Thyroid gland (tissue), 4 donors: ENCODE measurements around the gene RABL3. TPM values are rescaled to one million over a fixed set of nuclear protein-coding genes. Genes with fewer than 3 reads are reported as not detected.

Experiments used
- DNase-seq, 2 donors: peaks; one replicate each; pipeline ENCODE4 v3.0.0-alpha.2; 2019
- H3K27ac ChIP-seq, 3 donors: fragments of 200-600 bp; sonication (generic); 1 replicate in 2 of 3; 2 replicates in 1 of 3; pipeline ENCODE4 v1.5.1; 2016 to 2019; ENCODE audit warnings: mild to moderate bottlenecking in 1 of 3, moderate library complexity in 1 of 3
- H3K27me3 ChIP-seq: fragments of 200-600 bp; sonication (generic); one replicate; pipeline ENCODE4 v1.5.1; 2019
- H3K36me3 ChIP-seq, 2 donors: fragments of 200-600 bp; sonication (generic); one replicate each; pipeline ENCODE4 v1.5.1; 2016 to 2019
- H3K4me1 ChIP-seq, 2 donors: fragments of 200-600 bp; sonication (generic); one replicate each; pipeline ENCODE4 v1.5.1; 2017 to 2019
- H3K4me3 ChIP-seq, 3 donors: fragments of 200-600 bp; sonication (generic); replicated peaks in 1 of 3; 1 replicate in 2 of 3; 2 replicates in 1 of 3; pipeline ENCODE4 v1.5.1; 2016; ENCODE audit warnings: mild to moderate bottlenecking in 1 of 3
- H3K9me3 ChIP-seq: fragments of 200-600 bp; sonication (generic); one replicate; pipeline ENCODE4 v1.5.1; 2017
- CTCF ChIP-seq, 6 experiments: fragments of 200-600 bp in 3 of 6; fragments of 450-650 bp in 3 of 6; sonication (generic) in 3 of 6; IDR thresholded peaks; one replicate each; pipeline ENCODE4 v1.5.1; 2016 to 2019; ENCODE audit warnings: antibody characterized with exemption in 6 of 6, mild to moderate bottlenecking in 2 of 6, inconsistent platforms in 1 of 6, moderate library complexity in 1 of 6
- POLR2A ChIP-seq, 2 donors: fragments of 450-650 bp; IDR thresholded peaks; one replicate each; pipeline ENCODE4 v1.6.1; 2017; ENCODE audit warnings: antibody characterized with exemption in 2 of 2, mild to moderate bottlenecking in 2 of 2, moderate library complexity in 1 of 2
- WGBS, 2 donors: methylation state at CpG; one replicate each; pipeline ENCODE4 v1.1.5; 2017; 5-methylcytosine and 5-hydroxymethylcytosine counted together
- intact Hi-C: fragments of 100-400 bp; cut with DNase I; formaldehyde crosslinking; loops from one replicate; pipeline ENCODE4 v1.15.1; 2023
- total RNA-seq, 4 donors: library from RNA; depleted of rRNA; stranded (reverse); fragments of >200 nt; gene quantifications; one replicate each; pipeline ENCODE4 v1.2.3, GENCODE V29; 2016

Gene RABL3
- total RNA-seq, 4 donors from 2014 or later, result 24.3 to 59.5 (median 32.0) TPM

- no peak for DNase-seq
- 95 to 98% methylated on average over 3 of the region's 3 CpGs for WGBS, 2 donors
- intact Hi-C loops, result no loop called here
Measured at GRCh38 chr3:120699333-120699732, 43.0 kb downstream of the RABL3 start.

GRCh38 chr3:120693439-120694171, 48.7 kb downstream of the RABL3 start:
- Histone ChIP-seq H3K9me3 (no peaks in the 10 kb centered on the region), H3K27me3 (no peaks in the 10 kb centered on the region), H3K36me3 (no peaks in the 10 kb centered on the region), H3K27ac (no peak overlapping the region), H3K4me1 (peaks cover 0 to 8% of the 10 kb centered on the region in 2 donors), H3K4me3 (no peak overlapping the region)
- TF ChIP-seq CTCF (IDR thresholded peaks at IDR 0.05) (no peak), POLR2A (IDR thresholded peaks at IDR 0.05) (no peak)
- intact Hi-C loops, result no loop called here
- DNase-seq, result no peak
- WGBS, 2 donors, result 93 to 96% methylated on average over 1 of the region's 1 CpG

More at GRCh38 chr3:120699333-120699732, 43.0 kb downstream of the RABL3 start:
- Histone ChIP-seq H3K27me3 (no peaks in the 10 kb centered on the region), H3K27ac (no peak overlapping the region), H3K9me3 (no peaks in the 10 kb centered on the region), H3K4me1 (no peaks in the 10 kb centered on the region), H3K4me3 (no peak overlapping the region), H3K36me3 (no peaks in the 10 kb centered on the region)
- no peak for TF ChIP-seq CTCF (IDR thresholded peaks at IDR 0.05)
- no peak for TF ChIP-seq POLR2A (IDR thresholded peaks at IDR 0.05)

GRCh38 chr3:120689395-120689794, 52.9 kb downstream of the RABL3 start:
- Histone ChIP-seq H3K4me3 (no peak overlapping the region), H3K4me1 (peaks cover 0 to 8% of the 10 kb centered on the region in 2 donors), H3K27ac (no peak overlapping the region), H3K36me3 (no peaks in the 10 kb centered on the region), H3K27me3 (no peaks in the 10 kb centered on the region), H3K9me3 (no peaks in the 10 kb centered on the region)
- no peak for TF ChIP-seq CTCF (IDR thresholded peaks at IDR 0.05)
- no peak for TF ChIP-seq POLR2A (IDR thresholded peaks at IDR 0.05)
- DNase-seq, result no peak
- intact Hi-C loops, result no loop called here
- WGBS, 2 donors, result 89 to 94% methylated on average over 3 of the region's 3 CpGs

- H3K9me3 ChIP-seq, result no peaks in the 10 kb centered on the region
- no peaks in the 10 kb centered on the region for H3K36me3 ChIP-seq
- peaks cover 6 to 9% of the 10 kb centered on the region in 2 donors for H3K4me1 ChIP-seq
- no peaks in the 10 kb centered on the region for H3K27me3 ChIP-seq
- no peak for DNase-seq
- no peak for TF ChIP-seq POLR2A (IDR thresholded peaks at IDR 0.05)
- TF ChIP-seq CTCF (IDR thresholded peaks at IDR 0.05), result no peak
- H3K27ac ChIP-seq, result no peak overlapping the region
- H3K4me3 ChIP-seq, result no peak overlapping the region
- intact Hi-C loops, result no loop called here
Measured at GRCh38 chr3:120688121-120688520, 54.2 kb downstream of the RABL3 start.

GRCh38 chr3:120685411-120685810, 56.9 kb downstream of the RABL3 start:
- intact Hi-C loops, result no loop called here
- H3K9me3 ChIP-seq, result no peaks in the 10 kb centered on the region
- H3K4me3 ChIP-seq, result no peak overlapping the region
- no peaks in the 10 kb centered on the region for H3K36me3 ChIP-seq
- no peaks in the 10 kb centered on the region for H3K27me3 ChIP-seq
- WGBS, 2 donors, result 100% methylated on average over 1 of the region's 1 CpG
- no peak for DNase-seq
- H3K27ac ChIP-seq, result no peak overlapping the region
- peaks cover 17 to 21% of the 10 kb centered on the region in 2 donors for H3K4me1 ChIP-seq
- no peak for TF ChIP-seq CTCF (IDR thresholded peaks at IDR 0.05)
- TF ChIP-seq POLR2A (IDR thresholded peaks at IDR 0.05), result no peak
